HUES48 (cell line): ENCODE data around the gene SLX1B.
"Not testable (repeated sequence)": the region's sequence is repeated elsewhere in the genome, so short reads cannot be mapped to it uniquely, and the experiment has no call there.

Source experiments
- H3K27ac ChIP-seq: one replicate; pipeline ENCODE4 v1.7.0; 2013; ENCODE audit warnings: low read depth, low read length, inconsistent platforms
- H3K27me3 ChIP-seq: 2 replicates; pipeline ENCODE4 v1.6.1; 2013; ENCODE audit warnings: mild to moderate bottlenecking, low read length; ENCODE audit not compliant: control insufficient read depth, insufficient read depth
- H3K36me3 ChIP-seq: 2 replicates; pipeline ENCODE4 v1.6.1; 2013; ENCODE audit warnings: low read length; ENCODE audit not compliant: control insufficient read depth, insufficient read depth
- H3K4me1 ChIP-seq: 2 replicates; pipeline ENCODE4 v1.6.1; 2013; ENCODE audit warnings: mild to moderate bottlenecking, low read length; ENCODE audit not compliant: control insufficient read depth, insufficient read depth
- H3K4me3 ChIP-seq: 2 replicates; pipeline ENCODE4 v1.5.1; 2013; ENCODE audit warnings: mild to moderate bottlenecking, low read depth, low read length
- H3K9ac ChIP-seq: 2 replicates; pipeline ENCODE4 v1.6.1; 2013; ENCODE audit warnings: mild to moderate bottlenecking, low read depth, low read length, moderate library complexity
- H3K9me3 ChIP-seq: 2 replicates; pipeline ENCODE4 v1.6.1; 2013; ENCODE audit warnings: low read length; ENCODE audit not compliant: control insufficient read depth, insufficient read depth

SLX1B gene

DNA sequence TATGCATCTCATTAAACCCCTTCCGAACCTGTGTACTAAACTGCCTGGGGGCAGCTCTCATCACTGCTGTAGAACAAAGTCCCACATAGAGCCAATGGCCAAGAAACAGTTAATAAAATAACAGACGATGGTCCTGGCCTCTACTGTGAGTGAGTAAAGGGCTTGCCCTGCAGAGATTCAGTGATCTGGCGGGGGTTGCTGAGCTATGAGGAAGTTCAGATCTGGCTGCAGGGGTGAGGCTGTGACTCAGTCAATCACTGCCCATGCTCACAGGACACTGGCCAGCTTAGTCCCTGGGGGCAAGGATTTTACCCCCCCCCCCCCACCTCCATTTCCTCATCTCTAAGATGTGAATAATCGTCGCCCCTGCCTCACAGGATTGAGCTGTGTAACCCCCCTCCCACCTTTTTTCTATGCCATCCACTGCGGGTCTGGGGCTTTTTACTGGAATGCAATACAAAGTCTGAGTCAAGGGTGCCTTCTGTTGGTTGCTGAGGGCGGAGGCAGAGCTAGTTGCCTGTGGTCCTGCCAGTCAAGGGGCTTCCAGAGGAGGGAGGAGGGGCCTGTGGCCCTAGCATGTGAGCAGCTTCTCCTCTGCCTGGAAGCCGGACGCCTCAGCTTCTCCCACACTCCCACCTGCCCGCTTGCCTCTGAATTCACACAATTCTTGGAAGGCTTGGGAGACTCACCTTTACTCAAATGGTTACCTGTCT, 13.5 kb downstream of the SLX1B start:
- H3K9me3 ChIP-seq, H3K36me3 ChIP-seq, H3K4me3 ChIP-seq, H3K27me3 ChIP-seq, H3K4me1 ChIP-seq, H3K9ac ChIP-seq, H3K27ac ChIP-seq: not testable (repeated sequence)

GRCh38 chr16:29469660-29470059, 15.3 kb downstream of the SLX1B start:
- H3K4me1 ChIP-seq, H3K4me3 ChIP-seq, H3K36me3 ChIP-seq, H3K27ac ChIP-seq, H3K27me3 ChIP-seq, H3K9me3 ChIP-seq, H3K9ac ChIP-seq: not testable (repeated sequence)

DNA sequence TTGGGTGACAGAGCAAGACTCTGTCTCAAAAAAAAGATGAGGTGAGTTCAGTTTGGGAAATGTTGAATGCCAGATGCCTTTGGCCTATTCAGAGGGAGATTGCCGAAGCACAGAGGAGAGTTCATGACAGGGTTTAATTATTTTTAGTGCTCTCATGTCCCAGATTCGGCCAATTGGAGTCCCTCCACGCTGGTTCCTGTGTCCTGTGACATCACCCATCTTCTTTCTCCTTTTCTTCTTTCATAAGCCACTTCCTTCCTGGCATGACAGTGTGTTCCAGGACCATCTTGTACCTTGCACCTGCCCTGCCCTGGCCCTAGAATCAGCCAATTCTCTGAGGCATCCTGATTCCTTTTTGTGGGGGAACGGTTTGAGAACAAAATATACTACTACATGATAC, 17.7 kb downstream of the SLX1B start:
- not testable (repeated sequence) for H3K27ac ChIP-seq, H3K36me3 ChIP-seq, H3K4me1 ChIP-seq, H3K4me3 ChIP-seq, H3K27me3 ChIP-seq, H3K9me3 ChIP-seq, H3K9ac ChIP-seq

GRCh38 chr16:29482276-29482675, 27.9 kb downstream of the SLX1B start:
- H3K4me1 ChIP-seq, H3K36me3 ChIP-seq, H3K9me3 ChIP-seq, H3K9ac ChIP-seq, H3K27ac ChIP-seq, H3K27me3 ChIP-seq, H3K4me3 ChIP-seq: not testable (repeated sequence)

DNA sequence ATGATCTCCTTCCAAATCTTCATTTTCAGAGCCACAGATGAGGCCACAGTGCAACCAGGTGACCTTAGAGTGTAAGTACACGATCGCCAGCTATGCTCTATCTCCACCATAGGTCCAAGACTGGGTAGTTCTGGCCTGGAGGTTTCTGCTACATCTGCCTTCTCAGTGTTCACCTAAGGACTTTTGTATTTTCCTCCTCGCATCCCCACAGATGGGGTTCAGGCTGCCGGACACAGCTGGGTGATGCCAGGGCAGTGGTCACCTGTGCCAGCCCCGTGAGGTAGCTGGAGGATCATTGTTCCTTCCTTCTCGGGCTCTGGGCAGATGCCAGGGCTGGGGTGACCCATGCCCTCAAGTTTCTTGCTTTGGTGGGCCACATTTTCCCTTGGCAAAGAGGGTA, 52.0 kb downstream of the SLX1B start, which contains the start of gene NPIPB12:
Gene NPIPB12 (minus strand): TSS at position 101 of the 400 bp plus-strand sequence.
- not testable (repeated sequence) for H3K9me3 ChIP-seq, H3K9ac ChIP-seq, H3K27me3 ChIP-seq, H3K4me1 ChIP-seq, H3K27ac ChIP-seq, H3K36me3 ChIP-seq, H3K4me3 ChIP-seq
